Subcutaneous adipose tissue (tissue), 4 donors: ENCODE results near the gene ADCY9. TPM values are rescaled to one million over a fixed set of nuclear protein-coding genes. Genes with fewer than 3 reads are reported as not detected.

ENCODE experiments used
- total RNA-seq, 4 donors: library from RNA; depleted of rRNA; stranded (reverse); fragments of >200 nt; gene quantifications; one replicate each; pipeline ENCODE4 v1.1.0, GENCODE V29; 2016
- TF ChIP-seq, protein P1 (sequence below): fragments of 450-650 bp; IDR thresholded peaks from one replicate; pipeline ENCODE4 v1.5.1; 2016; ENCODE audit warnings: low read depth, mild to moderate bottlenecking, control low read depth, antibody characterized with exemption, moderate library complexity

The ADCY9 gene
- total RNA-seq, 4 donors from 2014 or later: 9.5 to 16.4 (median 9.8) TPM

DNA sequence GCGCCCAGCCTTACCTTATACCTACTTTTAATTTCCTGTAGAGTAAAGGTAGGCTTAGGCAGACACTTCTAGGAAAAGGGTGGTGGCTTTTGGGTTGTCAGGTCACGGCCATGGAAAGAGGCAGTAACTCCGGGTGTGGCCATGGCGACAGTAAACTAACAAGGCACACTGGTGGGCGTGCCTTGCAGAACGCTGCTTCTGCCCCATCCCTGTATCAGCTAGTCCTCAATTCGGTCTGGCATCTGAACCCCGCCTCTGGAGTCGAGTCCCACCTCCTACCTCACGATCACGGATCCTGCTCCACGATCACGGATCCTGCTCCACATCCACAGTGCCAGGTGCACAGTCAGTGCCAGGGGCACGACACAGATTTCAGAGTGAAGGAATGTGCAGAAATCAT is 5.6 kb downstream of the ADCY9 start:
- TF ChIP-seq, protein P1, sequence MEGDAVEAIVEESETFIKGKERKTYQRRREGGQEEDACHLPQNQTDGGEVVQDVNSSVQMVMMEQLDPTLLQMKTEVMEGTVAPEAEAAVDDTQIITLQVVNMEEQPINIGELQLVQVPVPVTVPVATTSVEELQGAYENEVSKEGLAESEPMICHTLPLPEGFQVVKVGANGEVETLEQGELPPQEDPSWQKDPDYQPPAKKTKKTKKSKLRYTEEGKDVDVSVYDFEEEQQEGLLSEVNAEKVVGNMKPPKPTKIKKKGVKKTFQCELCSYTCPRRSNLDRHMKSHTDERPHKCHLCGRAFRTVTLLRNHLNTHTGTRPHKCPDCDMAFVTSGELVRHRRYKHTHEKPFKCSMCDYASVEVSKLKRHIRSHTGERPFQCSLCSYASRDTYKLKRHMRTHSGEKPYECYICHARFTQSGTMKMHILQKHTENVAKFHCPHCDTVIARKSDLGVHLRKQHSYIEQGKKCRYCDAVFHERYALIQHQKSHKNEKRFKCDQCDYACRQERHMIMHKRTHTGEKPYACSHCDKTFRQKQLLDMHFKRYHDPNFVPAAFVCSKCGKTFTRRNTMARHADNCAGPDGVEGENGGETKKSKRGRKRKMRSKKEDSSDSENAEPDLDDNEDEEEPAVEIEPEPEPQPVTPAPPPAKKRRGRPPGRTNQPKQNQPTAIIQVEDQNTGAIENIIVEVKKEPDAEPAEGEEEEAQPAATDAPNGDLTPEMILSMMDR: no peak

DNA sequence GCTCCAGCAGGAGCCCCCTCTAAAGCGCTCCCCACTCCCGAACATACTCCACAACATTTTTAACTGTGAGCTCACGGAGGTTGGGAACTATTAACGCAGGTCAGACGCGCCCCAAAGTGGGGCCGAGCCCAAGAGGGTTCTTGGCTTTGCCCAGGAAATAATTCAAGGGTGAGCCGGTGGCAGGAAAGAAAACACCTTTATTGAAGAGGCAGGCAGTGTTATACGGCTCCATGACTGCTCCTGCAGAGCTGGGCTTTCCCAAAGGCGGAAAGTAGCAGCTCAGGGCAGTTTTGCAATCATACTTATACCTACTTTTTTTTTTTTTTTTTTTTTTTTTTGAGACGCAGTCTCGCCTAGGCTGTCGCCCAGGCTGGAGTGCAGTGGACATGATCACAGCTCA is 6.2 kb downstream of the ADCY9 start:
- TF ChIP-seq, protein P1: no peak

- TF ChIP-seq, protein P1: no peak
Measured at GRCh38 chr16:4109250-4109736, 6.9 kb downstream of the ADCY9 start.

- TF ChIP-seq, protein P1: no peak
Measured at GRCh38 chr16:4106516-4106915, 9.7 kb downstream of the ADCY9 start.

GRCh38 chr16:4105848-4106247 is 10.4 kb downstream of the ADCY9 start:
- TF ChIP-seq, protein P1: no peak

- TF ChIP-seq, protein P1: no peak
Measured at GRCh38 chr16:4103745-4104144, 12.5 kb downstream of the ADCY9 start.

DNA sequence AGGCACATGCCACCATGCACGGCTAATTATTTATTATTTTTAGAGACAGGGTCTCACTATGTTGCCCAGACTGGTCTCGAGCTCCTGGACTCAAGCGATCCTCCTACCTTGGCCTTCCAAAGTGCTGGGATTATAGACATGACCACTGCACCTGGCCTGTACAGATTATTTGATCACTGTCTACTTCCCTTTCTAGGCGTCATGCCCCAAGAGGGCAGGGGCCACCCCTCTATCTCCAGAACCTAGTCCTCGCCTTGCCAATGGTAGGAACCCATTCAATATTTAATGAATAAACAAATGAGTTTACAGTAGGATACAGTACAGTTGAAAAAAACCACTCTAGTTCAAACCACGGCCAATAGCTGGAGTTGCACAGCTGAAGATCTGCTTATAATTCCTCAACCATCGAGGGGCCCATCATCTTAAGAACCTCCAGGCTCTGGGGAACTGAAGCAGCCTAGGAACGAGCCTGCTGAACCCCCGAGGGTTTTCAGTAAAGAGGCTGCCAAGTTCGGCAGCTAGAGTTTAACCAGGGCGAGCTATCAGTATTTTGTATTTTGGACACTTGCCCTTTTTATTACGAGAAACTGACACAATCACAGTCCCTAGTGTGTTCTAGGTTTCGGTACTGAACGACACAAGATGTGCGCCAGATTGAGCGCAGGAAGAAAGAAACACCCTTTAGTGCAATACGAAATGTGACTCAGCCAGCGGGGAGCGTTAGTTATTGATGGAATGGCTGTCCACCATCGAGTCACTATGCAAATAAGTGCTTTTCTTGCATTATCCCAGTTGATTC is 14.6 kb downstream of the ADCY9 start:
- TF ChIP-seq, protein P1: no peak
